Esophagus muscularis mucosa (tissue), 4 donors: ENCODE data around the gene MRPS18B. TPM values are rescaled to one million over a fixed set of nuclear protein-coding genes. Genes with fewer than 3 reads are reported as not detected.

ENCODE experiments used
- DNase-seq: peaks from one replicate; pipeline ENCODE4 v3.0.0-alpha.2; 2017; ENCODE audit errors: extremely low spot score
- H3K27ac ChIP-seq, 4 donors: fragments of 200-600 bp; sonication (generic); replicated peaks in 1 of 4; 1 replicate in 3 of 4; 2 replicates in 1 of 4; pipeline ENCODE4 v1.5.1; 2016 to 2019; ENCODE audit warnings: mild to moderate bottlenecking in 1 of 4
- H3K27me3 ChIP-seq, 4 donors: fragments of 200-600 bp; sonication (generic); one replicate each; pipeline versions ENCODE4 v1.5.1 to v1.6.0; 2016 to 2019
- H3K36me3 ChIP-seq, 4 donors: fragments of 200-600 bp; sonication (generic); one replicate each; pipeline ENCODE4 v1.5.1; 2016 to 2019
- H3K4me1 ChIP-seq, 4 donors: fragments of 200-600 bp; sonication (generic); one replicate each; pipeline ENCODE4 v1.5.1; 2016 to 2019
- H3K4me3 ChIP-seq, 4 donors: fragments of 200-600 bp; sonication (generic); 1 replicate in 2 of 4; 2 replicates in 2 of 4; pipeline ENCODE4 v1.5.1; 2016 to 2019; ENCODE audit warnings: mild to moderate bottlenecking in 4 of 4, moderate library complexity in 1 of 4
- H3K9me3 ChIP-seq, 4 donors: fragments of 200-600 bp; sonication (generic); 1 replicate in 3 of 4; 2 replicates in 1 of 4; pipeline ENCODE4 v1.5.1; 2016 to 2019
- CTCF ChIP-seq, 3 experiments: fragments of 200-600 bp in 2 of 3; fragments of 450-650 bp in 1 of 3; sonication (generic) in 2 of 3; IDR thresholded peaks; one replicate each; pipeline ENCODE4 v1.5.1; 2017 to 2019; ENCODE audit warnings: antibody characterized with exemption in 3 of 3, mild to moderate bottlenecking in 2 of 3, moderate library complexity in 1 of 3
- EP300 ChIP-seq: sonication (generic); formaldehyde crosslinking; IDR thresholded peaks from one replicate; pipeline ENCODE4 v1.6.1; 2017; ENCODE audit warnings: antibody characterized with exemption
- POLR2A ChIP-seq: fragments of 450-650 bp; IDR thresholded peaks from one replicate; pipeline ENCODE4 v1.6.1; 2017; ENCODE audit warnings: antibody characterized with exemption, moderate library complexity, mild to moderate bottlenecking, low read depth
- POLR2AphosphoS5 ChIP-seq, 2 donors: sonication (generic); formaldehyde crosslinking; IDR thresholded peaks; one replicate each; pipeline ENCODE4 v1.6.1; 2017; ENCODE audit warnings: antibody characterized with exemption in 2 of 2
- WGBS: methylation state at CpG from one replicate; pipeline ENCODE4 v1.1.5; 2018; 5-methylcytosine and 5-hydroxymethylcytosine counted together
- intact Hi-C: fragments of 100-400 bp; cut with DNase I; formaldehyde crosslinking; loops from one replicate; pipeline ENCODE4 v1.15.1; 2023
- total RNA-seq, 4 donors: library from RNA; depleted of rRNA; stranded (reverse); fragments of >200 nt; gene quantifications; one replicate each; pipeline versions ENCODE4 v1.1.0 to v1.2.1, GENCODE V29; 2016

Gene MRPS18B
- total RNA-seq, 4 donors from 2014 or later: 36.0 to 41.8 (median 40.0) TPM

- peak overlapping the region; percentile 90 to 98 (median 96) for H3K27ac ChIP-seq
- peaks cover 59 to 68% (median 64%) of the 10 kb centered on the region in 4 donors for H3K4me1 ChIP-seq
- H3K4me3 ChIP-seq: peak overlapping the region; percentile 68 to 91 (median 76)
- H3K36me3 ChIP-seq: peaks cover 8 to 24% (median 14%) of the 10 kb centered on the region in 4 donors
- 0% methylated on average over 6 of the region's 6 CpGs for WGBS
- intact Hi-C loops: loop anchor here (5.0 kb wide), 1 partner anchor 133 kb away; no protein-coding TSS in a partner anchor
- no peaks in the 10 kb centered on the region for H3K9me3 ChIP-seq
- H3K27me3 ChIP-seq: no peaks in the 10 kb centered on the region
- TF ChIP-seq POLR2A (no peak), POLR2AphosphoS5 (IDR thresholded peaks at IDR 0.05) (peak in 1 of 2 donors; percentile 99), EP300 (no peak), CTCF (IDR thresholded peaks at IDR 0.05) (peak in 1 of 3 experiments; percentile 11)
- peak; percentile 95 for DNase-seq
Observed at GRCh38 chr6:30614843-30615218, 2.8 kb upstream of the MRPS18B start.

- Histone ChIP-seq H3K9me3 (no peaks in the 10 kb centered on the region), H3K36me3 (peaks cover 11 to 30% (median 20%) of the 10 kb centered on the region in 4 donors), H3K4me1 (peaks cover 54 to 62% (median 59%) of the 10 kb centered on the region in 4 donors), H3K27me3 (no peaks in the 10 kb centered on the region), H3K4me3 (peak overlapping the region; percentile 68 to 91 (median 76)), H3K27ac (peak overlapping the region; percentile 90 to 98 (median 96))
- WGBS: under 1% methylated on average over 10 of the region's 10 CpGs
- TF ChIP-seq POLR2A (no peak), POLR2AphosphoS5 (IDR thresholded peaks at IDR 0.05) (no peak), CTCF (IDR thresholded peaks at IDR 0.05) (no peak), EP300 (no peak)
- DNase-seq: no peak
- intact Hi-C loops: no loop called here
Observed at GRCh38 chr6:30615219-30615957, 2.3 kb upstream of the MRPS18B start.

- 0% methylated on average over 10 of the region's 10 CpGs for WGBS
- H3K36me3 ChIP-seq: peaks cover 19 to 38% (median 28%) of the 10 kb centered on the region in 4 donors
- DNase-seq: no peak
- peak overlapping the region; percentile 90 to 98 (median 96) for H3K27ac ChIP-seq
- TF ChIP-seq CTCF (IDR thresholded peaks at IDR 0.05) (no peak), EP300 (no peak), POLR2A (peak; percentile 31), POLR2AphosphoS5 (IDR thresholded peaks at IDR 0.05) (peak in 1 of 2 donors; percentile 69)
- H3K9me3 ChIP-seq: no peaks in the 10 kb centered on the region
- H3K27me3 ChIP-seq: no peaks in the 10 kb centered on the region
- H3K4me3 ChIP-seq: peak overlapping the region; percentile 68 to 91 (median 76)
- peaks cover 46 to 56% (median 52%) of the 10 kb centered on the region in 4 donors for H3K4me1 ChIP-seq
- intact Hi-C loops: loop anchor here (2.0 kb wide), 1 partner anchor 105 kb away; the partner anchor contains the start of gene TUBB
Observed at GRCh38 chr6:30615958-30616810, 1.5 kb upstream of the MRPS18B start.

GRCh38 chr6:30616811-30617564 is 652 bp upstream of the MRPS18B start, which contains the start of gene PPP1R10:
TSS of gene PPP1R10 (minus strand) at chr6:30617243. CDS start at chr6:30609944, 7,299 bp downstream.
- peak; percentile 100 for DNase-seq
- under 1% methylated on average over 40 of the region's 40 CpGs for WGBS

More at GRCh38 chr6:30616811-30617564, 652 bp upstream of the MRPS18B start, which contains the start of gene PPP1R10:
- H3K27ac ChIP-seq: peak within 1 kb of the TSS; percentile 90 to 98 (median 96)
- H3K27me3 ChIP-seq: no peaks in the 10 kb centered on the region
- peak within 1 kb of the TSS; percentile 68 to 91 (median 76) for H3K4me3 ChIP-seq
- H3K4me1 ChIP-seq: peaks cover 38 to 48% (median 44%) of the 10 kb centered on the region in 4 donors
- intact Hi-C loops: loop anchor here (2.0 kb wide), 1 partner anchor 104 kb away; the partner anchor contains the start of gene TUBB
- no peak for TF ChIP-seq EP300
- peak in 1 of 2 donors; percentile 97 for TF ChIP-seq POLR2AphosphoS5 (IDR thresholded peaks at IDR 0.05)
- peak; percentile 99 for TF ChIP-seq POLR2A
- TF ChIP-seq CTCF (IDR thresholded peaks at IDR 0.05): no peak
- no peaks in the 10 kb centered on the region for H3K9me3 ChIP-seq
- peaks cover 27 to 46% (median 36%) of the 10 kb centered on the region in 4 donors for H3K36me3 ChIP-seq
